Smooth muscle cell (in vitro differentiated cells): ENCODE data around the gene LUZP2. TPM values are rescaled to one million over a fixed set of nuclear protein-coding genes. Genes with fewer than 3 reads are reported as not detected.

ENCODE experiments used
- DNase-seq: peaks from one replicate; lab custom pipeline; 2025; ENCODE audit not compliant: unreplicated experiment; lab: John Stamatoyannopoulos, UW
- H2AFZ ChIP-seq: fragments of 200-600 bp; sonication (generic); 2 replicates; pipeline ENCODE4 v1.6.0; 2016; ENCODE audit warnings: antibody characterized with exemption, low read depth, mild to moderate bottlenecking
- H3F3A ChIP-seq: fragments of 200-600 bp; sonication (generic); 2 replicates; pipeline ENCODE4 v1.6.0; 2017; ENCODE audit warnings: antibody characterized with exemption, low read depth
- H3K27ac ChIP-seq: fragments of 200-600 bp; sonication (generic); 2 replicates; pipeline ENCODE4 v1.5.1; 2016; ENCODE audit warnings: low read depth, mild to moderate bottlenecking
- H3K27me3 ChIP-seq: fragments of 200-600 bp; sonication (generic); 2 replicates; pipeline ENCODE4 v1.6.1; 2016; ENCODE audit warnings: low read depth, mild to moderate bottlenecking
- H3K36me3 ChIP-seq: fragments of 200-600 bp; sonication (generic); 2 replicates; pipeline ENCODE4 v1.5.1; 2016; ENCODE audit warnings: low read depth
- H3K4me1 ChIP-seq: fragments of 200-600 bp; sonication (generic); 2 replicates; pipeline ENCODE4 v1.5.1; 2016; ENCODE audit warnings: low read depth
- H3K4me2 ChIP-seq: fragments of 200-600 bp; sonication (generic); 2 replicates; pipeline ENCODE4 v1.6.0; 2016; ENCODE audit warnings: mild to moderate bottlenecking
- H3K4me3 ChIP-seq: fragments of 200-600 bp; sonication (generic); 2 replicates; pipeline ENCODE4 v1.5.1; 2016; ENCODE audit warnings: mild to moderate bottlenecking
- H3K79me2 ChIP-seq: fragments of 200-600 bp; sonication (generic); 2 replicates; pipeline ENCODE4 v1.6.0; 2016; ENCODE audit warnings: low read depth, mild to moderate bottlenecking
- H3K9ac ChIP-seq: fragments of 200-600 bp; sonication (generic); 2 replicates; pipeline ENCODE4 v1.6.0; 2016; ENCODE audit warnings: low read depth
- H3K9me3 ChIP-seq: fragments of 200-600 bp; sonication (generic); replicated peaks from 2 replicates; pipeline ENCODE4 v1.5.1; 2016; ENCODE audit warnings: low read depth
- H4K20me1 ChIP-seq: fragments of 200-600 bp; sonication (generic); 2 replicates; pipeline ENCODE4 v1.6.0; 2016; ENCODE audit warnings: low read depth
- CTCF ChIP-seq: fragments of 200-600 bp; sonication (generic); IDR thresholded peaks from 2 replicates; pipeline ENCODE4 v1.5.1; 2017; ENCODE audit warnings: borderline replicate concordance, mild to moderate bottlenecking, antibody characterized with exemption; ENCODE audit not compliant: insufficient read depth, poor library complexity, severe bottlenecking
- WGBS: methylation state at CpG from one replicate; pipeline ENCODE4 v1.1.7; 2016; ENCODE audit warnings: low lambda C conversion rate; 5-methylcytosine and 5-hydroxymethylcytosine counted together
- polyA plus RNA-seq: library from polyadenylated mRNA; unstranded; fragments of >200 nt; fragmentation: Nextera tagmentation; extraction: Ambion mirVana; gene quantifications from 2 replicates; pipeline ENCODE4 v1.2.1, GENCODE V29; 2016
- total RNA-seq: library from RNA; depleted of rRNA; stranded (reverse); fragments of >200 nt; gene quantifications from 2 replicates; pipeline ENCODE4 v1.2.3, GENCODE V29; 2014

Gene LUZP2
- total and polyA plus RNA-seq, 2 experiments from 2014 or later: 1.1 to 1.3 TPM

- Histone ChIP-seq H4K20me1 (no peaks in the 10 kb centered on the region), H3K9ac (no peak overlapping the region), H3K36me3 (no peaks in the 10 kb centered on the region), H3K4me3 (no peak overlapping the region), H3K27ac (no peak overlapping the region), H2AFZ (no peak overlapping the region), H3F3A (no peaks in the 10 kb centered on the region), H3K27me3 (no peaks in the 10 kb centered on the region), H3K4me2 (no peak overlapping the region), H3K79me2 (no peaks in the 10 kb centered on the region), H3K4me1 (no peaks in the 10 kb centered on the region), H3K9me3 (no peaks in the 10 kb centered on the region)
- no peak for DNase-seq
- 81% methylated on average over 7 of the region's 7 CpGs for WGBS
- TF ChIP-seq CTCF: no peak
Observed at GRCh38 chr11:24748261-24748660, 251.4 kb downstream of the LUZP2 start.

- H3K79me2 ChIP-seq: no peaks in the 10 kb centered on the region
- H3K4me1 ChIP-seq: no peaks in the 10 kb centered on the region
- H3K4me3 ChIP-seq: no peak overlapping the region
- no peaks in the 10 kb centered on the region for H3K9me3 ChIP-seq
- H4K20me1 ChIP-seq: no peaks in the 10 kb centered on the region
- no peak for TF ChIP-seq CTCF
- H3F3A ChIP-seq: no peaks in the 10 kb centered on the region
- H3K9ac ChIP-seq: no peak overlapping the region
- peak overlapping the region; percentile 18 for H3K27ac ChIP-seq
- no peak overlapping the region for H3K4me2 ChIP-seq
- no peaks in the 10 kb centered on the region for H3K36me3 ChIP-seq
- H2AFZ ChIP-seq: no peak overlapping the region
- DNase-seq: no peak
- H3K27me3 ChIP-seq: no peaks in the 10 kb centered on the region
Observed at GRCh38 chr11:24754406-24754805, 257.6 kb downstream of the LUZP2 start.

- Histone ChIP-seq H3K9me3 (no peaks in the 10 kb centered on the region), H3K9ac (no peak overlapping the region), H3K27ac (peak overlapping the region; percentile 1), H3K79me2 (no peaks in the 10 kb centered on the region), H3F3A (no peaks in the 10 kb centered on the region), H4K20me1 (no peaks in the 10 kb centered on the region), H3K4me2 (no peak overlapping the region), H3K27me3 (no peaks in the 10 kb centered on the region), H3K4me1 (no peaks in the 10 kb centered on the region), H3K4me3 (no peak overlapping the region), H3K36me3 (no peaks in the 10 kb centered on the region), H2AFZ (no peak overlapping the region)
- no peak for TF ChIP-seq CTCF
- 80% methylated on average over 7 of the region's 7 CpGs for WGBS
- no peak for DNase-seq
Observed at GRCh38 chr11:24755260-24755839, 258.5 kb downstream of the LUZP2 start.

GRCh38 chr11:24759742-24760141, 262.9 kb downstream of the LUZP2 start:
- Histone ChIP-seq H3F3A (no peaks in the 10 kb centered on the region), H3K27ac (no peak overlapping the region), H3K4me2 (no peak overlapping the region), H3K27me3 (no peaks in the 10 kb centered on the region), H2AFZ (no peak overlapping the region), H3K9ac (no peak overlapping the region), H3K79me2 (no peaks in the 10 kb centered on the region), H3K36me3 (no peaks in the 10 kb centered on the region), H3K4me3 (no peak overlapping the region), H3K4me1 (no peaks in the 10 kb centered on the region), H4K20me1 (no peaks in the 10 kb centered on the region), H3K9me3 (no peaks in the 10 kb centered on the region)
- no peak for DNase-seq
- WGBS: 96% methylated on average over 3 of the region's 3 CpGs
- no peak for TF ChIP-seq CTCF
